HG02884 (cell line): ENCODE data around the gene MCCC1.
"Not testable (repeated sequence)": the region's sequence is repeated elsewhere in the genome, so short reads cannot be mapped to it uniquely, and the experiment has no call there.

Source experiments
- ATAC-seq: cut with Tn5 transposase; IDR thresholded peaks from one replicate; pipeline ENCODE4 v1.9.1; 2021; ENCODE audit warnings: mild to moderate bottlenecking, moderate library complexity; ENCODE audit not compliant: unreplicated experiment

The MCCC1 gene

GRCh38 chr3:183106635-183107034 lies 7.3 kb upstream of the MCCC1 start:
- no peak for ATAC-seq

GRCh38 chr3:183103950-183104349 lies 4.7 kb upstream of the MCCC1 start:
- not testable (repeated sequence) for ATAC-seq

GRCh38 chr3:183101040-183101439 lies 1.7 kb upstream of the MCCC1 start:
- not testable (repeated sequence) for ATAC-seq

- no peak for ATAC-seq
Measured at GRCh38 chr3:183100376-183100775, 1.1 kb upstream of the MCCC1 start.

GRCh38 chr3:183099838-183100204 lies 525 bp upstream of the MCCC1 start:
- no peak for ATAC-seq

- no peak for ATAC-seq
Measured at GRCh38 chr3:183098536-183099025, 715 bp downstream of the MCCC1 start.

GRCh38 chr3:183094711-183095110 lies 4.6 kb downstream of the MCCC1 start:
- no peak for ATAC-seq

GRCh38 chr3:183092256-183092655 lies 7.0 kb downstream of the MCCC1 start:
- ATAC-seq = no peak

- no peak for ATAC-seq
Measured at GRCh38 chr3:183087184-183087583, 12.1 kb downstream of the MCCC1 start.

- no peak for ATAC-seq
Measured at GRCh38 chr3:183085634-183086390, 13.5 kb downstream of the MCCC1 start.

- no peak for ATAC-seq
Measured at GRCh38 chr3:183082355-183082915, 16.9 kb downstream of the MCCC1 start.

GRCh38 chr3:183081459-183082183 lies 17.7 kb downstream of the MCCC1 start:
- ATAC-seq = no peak

GRCh38 chr3:183080628-183081027 lies 18.7 kb downstream of the MCCC1 start:
- ATAC-seq = no peak

- ATAC-seq = no peak
Measured at GRCh38 chr3:183074881-183075280, 24.4 kb downstream of the MCCC1 start.

- no peak for ATAC-seq
Measured at GRCh38 chr3:183074261-183074660, 25.0 kb downstream of the MCCC1 start.

- ATAC-seq = no peak
Measured at GRCh38 chr3:183073839-183074238, 25.5 kb downstream of the MCCC1 start.

GRCh38 chr3:183070892-183071291 lies 28.4 kb downstream of the MCCC1 start:
- ATAC-seq = no peak

- no peak for ATAC-seq
Measured at GRCh38 chr3:183069086-183069485, 30.2 kb downstream of the MCCC1 start.

- ATAC-seq = not testable (repeated sequence)
Measured at GRCh38 chr3:183066891-183067290, 32.4 kb downstream of the MCCC1 start.

GRCh38 chr3:183064475-183064874 lies 34.8 kb downstream of the MCCC1 start:
- no peak for ATAC-seq

- no peak for ATAC-seq
Measured at GRCh38 chr3:183061391-183062172, 37.7 kb downstream of the MCCC1 start.
